Measurements from ENCODE around the gene PDZD8.

DNA sequence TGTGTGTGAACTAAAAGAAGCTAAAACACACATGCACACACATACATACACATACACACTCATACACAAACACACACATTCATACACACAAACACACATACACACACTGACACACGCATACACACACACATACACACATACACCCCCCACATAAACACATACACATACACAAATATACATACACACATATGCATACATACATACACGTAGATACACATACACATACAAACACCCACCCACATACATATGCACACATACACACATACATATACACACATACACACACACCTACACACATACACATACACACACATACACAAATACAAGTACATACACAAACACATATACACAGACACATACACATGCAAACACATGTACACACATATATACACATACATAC is 106.3 kb downstream of the PDZD8 start:
- TF ChIP-seq, protein P1, sequence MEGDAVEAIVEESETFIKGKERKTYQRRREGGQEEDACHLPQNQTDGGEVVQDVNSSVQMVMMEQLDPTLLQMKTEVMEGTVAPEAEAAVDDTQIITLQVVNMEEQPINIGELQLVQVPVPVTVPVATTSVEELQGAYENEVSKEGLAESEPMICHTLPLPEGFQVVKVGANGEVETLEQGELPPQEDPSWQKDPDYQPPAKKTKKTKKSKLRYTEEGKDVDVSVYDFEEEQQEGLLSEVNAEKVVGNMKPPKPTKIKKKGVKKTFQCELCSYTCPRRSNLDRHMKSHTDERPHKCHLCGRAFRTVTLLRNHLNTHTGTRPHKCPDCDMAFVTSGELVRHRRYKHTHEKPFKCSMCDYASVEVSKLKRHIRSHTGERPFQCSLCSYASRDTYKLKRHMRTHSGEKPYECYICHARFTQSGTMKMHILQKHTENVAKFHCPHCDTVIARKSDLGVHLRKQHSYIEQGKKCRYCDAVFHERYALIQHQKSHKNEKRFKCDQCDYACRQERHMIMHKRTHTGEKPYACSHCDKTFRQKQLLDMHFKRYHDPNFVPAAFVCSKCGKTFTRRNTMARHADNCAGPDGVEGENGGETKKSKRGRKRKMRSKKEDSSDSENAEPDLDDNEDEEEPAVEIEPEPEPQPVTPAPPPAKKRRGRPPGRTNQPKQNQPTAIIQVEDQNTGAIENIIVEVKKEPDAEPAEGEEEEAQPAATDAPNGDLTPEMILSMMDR (IDR thresholded peaks at IDR 0.05; ENCODE audit: poor library complexity, severe bottlenecking) = no peak
- no peak for TF ChIP-seq EZH2 (IDR thresholded peaks at IDR 0.05; ENCODE audit: borderline replicate concordance, insufficient read depth, low read length, poor library complexity, severe bottlenecking)
- TF ChIP-seq POLR2AphosphoS5 (IDR thresholded peaks at IDR 0.05) = no peak
- TF ChIP-seq MXI1 (conservative IDR thresholded peaks at IDR 0.05; ENCODE audit: poor library complexity, severe bottlenecking) = no peak
- TF ChIP-seq, protein P2, sequence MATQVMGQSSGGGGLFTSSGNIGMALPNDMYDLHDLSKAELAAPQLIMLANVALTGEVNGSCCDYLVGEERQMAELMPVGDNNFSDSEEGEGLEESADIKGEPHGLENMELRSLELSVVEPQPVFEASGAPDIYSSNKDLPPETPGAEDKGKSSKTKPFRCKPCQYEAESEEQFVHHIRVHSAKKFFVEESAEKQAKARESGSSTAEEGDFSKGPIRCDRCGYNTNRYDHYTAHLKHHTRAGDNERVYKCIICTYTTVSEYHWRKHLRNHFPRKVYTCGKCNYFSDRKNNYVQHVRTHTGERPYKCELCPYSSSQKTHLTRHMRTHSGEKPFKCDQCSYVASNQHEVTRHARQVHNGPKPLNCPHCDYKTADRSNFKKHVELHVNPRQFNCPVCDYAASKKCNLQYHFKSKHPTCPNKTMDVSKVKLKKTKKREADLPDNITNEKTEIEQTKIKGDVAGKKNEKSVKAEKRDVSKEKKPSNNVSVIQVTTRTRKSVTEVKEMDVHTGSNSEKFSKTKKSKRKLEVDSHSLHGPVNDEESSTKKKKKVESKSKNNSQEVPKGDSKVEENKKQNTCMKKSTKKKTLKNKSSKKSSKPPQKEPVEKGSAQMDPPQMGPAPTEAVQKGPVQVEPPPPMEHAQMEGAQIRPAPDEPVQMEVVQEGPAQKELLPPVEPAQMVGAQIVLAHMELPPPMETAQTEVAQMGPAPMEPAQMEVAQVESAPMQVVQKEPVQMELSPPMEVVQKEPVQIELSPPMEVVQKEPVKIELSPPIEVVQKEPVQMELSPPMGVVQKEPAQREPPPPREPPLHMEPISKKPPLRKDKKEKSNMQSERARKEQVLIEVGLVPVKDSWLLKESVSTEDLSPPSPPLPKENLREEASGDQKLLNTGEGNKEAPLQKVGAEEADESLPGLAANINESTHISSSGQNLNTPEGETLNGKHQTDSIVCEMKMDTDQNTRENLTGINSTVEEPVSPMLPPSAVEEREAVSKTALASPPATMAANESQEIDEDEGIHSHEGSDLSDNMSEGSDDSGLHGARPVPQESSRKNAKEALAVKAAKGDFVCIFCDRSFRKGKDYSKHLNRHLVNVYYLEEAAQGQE (IDR thresholded peaks at IDR 0.05; ENCODE audit: borderline replicate concordance) = no peak
- TF ChIP-seq EP300 (conservative IDR thresholded peaks at IDR 0.05; ENCODE audit: poor library complexity, severe bottlenecking) = no peak
